Neutrophil (primary cell): ENCODE results near the gene OSBPL8.
"Not testable (repeated sequence)": the region's sequence is repeated elsewhere in the genome, so short reads cannot be mapped to it uniquely, and the experiment has no call there.

Experiments used
- H3K27ac ChIP-seq: fragments of 200-600 bp; sonication (generic); 2 replicates; pipeline ENCODE4 v1.5.1; 2016; ENCODE audit warnings: mild to moderate bottlenecking, moderate library complexity
- H3K27me3 ChIP-seq: fragments of 200-600 bp; sonication (generic); 2 replicates; pipeline ENCODE4 v1.6.0; 2016; ENCODE audit warnings: mild to moderate bottlenecking
- H3K36me3 ChIP-seq: fragments of 200-600 bp; sonication (generic); 2 replicates; pipeline ENCODE4 v1.5.1; 2017
- H3K4me1 ChIP-seq, 2 experiments: fragments of 200-600 bp in 1 of 2; sonication (generic) in 1 of 2; 1 replicate in 1 of 2; 2 replicates in 1 of 2; pipeline versions ENCODE4 v1.5.1 to v1.6.1; 2013 to 2016; ENCODE audit warnings: low read depth in 1 of 2, low read length in 1 of 2, mild to moderate bottlenecking in 1 of 2, moderate library complexity in 1 of 2; ENCODE audit not compliant: control insufficient read depth in 1 of 2, insufficient read depth in 1 of 2
- H3K4me3 ChIP-seq, 2 experiments: fragments of 200-600 bp in 1 of 2; sonication (generic) in 1 of 2; 1 replicate in 1 of 2; 2 replicates in 1 of 2; pipeline ENCODE4 v1.5.1; 2013 to 2016; ENCODE audit warnings: low read depth in 1 of 2, low read length in 1 of 2, mild to moderate bottlenecking in 1 of 2, moderate library complexity in 1 of 2
- H3K9me3 ChIP-seq: fragments of 200-600 bp; sonication (generic); 2 replicates; pipeline ENCODE4 v1.5.1; 2016
- CTCF ChIP-seq: fragments of 200-600 bp; sonication (generic); IDR thresholded peaks from 2 replicates; pipeline ENCODE4 v1.5.1; 2016; ENCODE audit warnings: antibody characterized with exemption

Gene OSBPL8

GRCh38 chr12:76329606-76330005, 230.0 kb downstream of the OSBPL8 start:
- Histone ChIP-seq H3K27me3 (peaks cover 6% of the 10 kb centered on the region), H3K4me3 (no peak overlapping the region), H3K36me3 (no peaks in the 10 kb centered on the region), H3K27ac (no peak overlapping the region), H3K9me3 (no peaks in the 10 kb centered on the region), H3K4me1 (no peaks in the 10 kb centered on the region)
- TF ChIP-seq CTCF: no peak

- peaks cover 6% of the 10 kb centered on the region for H3K27me3 ChIP-seq
- H3K36me3 ChIP-seq: no peaks in the 10 kb centered on the region
- H3K4me3 ChIP-seq: no peak overlapping the region
- no peak for TF ChIP-seq CTCF
- H3K27ac ChIP-seq: no peak overlapping the region
- H3K4me1 ChIP-seq: no peaks in the 10 kb centered on the region
- no peaks in the 10 kb centered on the region for H3K9me3 ChIP-seq
These were observed 230.4 kb downstream of the OSBPL8 start for GRCh38 chr12:76329159-76329558.

- not testable (repeated sequence) for H3K9me3 ChIP-seq, H3K27me3 ChIP-seq, H3K4me3 ChIP-seq, H3K4me1 ChIP-seq, H3K36me3 ChIP-seq, H3K27ac ChIP-seq
These were observed 239.8 kb downstream of the OSBPL8 start for GRCh38 chr12:76319595-76320319.

GRCh38 chr12:76318773-76319594, 240.6 kb downstream of the OSBPL8 start:
- no peaks in the 10 kb centered on the region for H3K9me3 ChIP-seq
- H3K4me3 ChIP-seq: no peak overlapping the region
- H3K36me3 ChIP-seq: no peaks in the 10 kb centered on the region
- H3K27ac ChIP-seq: no peak overlapping the region
- TF ChIP-seq CTCF: no peak
- peaks cover 3% of the 10 kb centered on the region for H3K27me3 ChIP-seq
- H3K4me1 ChIP-seq: no peaks in the 10 kb centered on the region

- H3K4me3 ChIP-seq: no peak overlapping the region
- no peaks in the 10 kb centered on the region for H3K36me3 ChIP-seq
- no peak for TF ChIP-seq CTCF
- H3K27me3 ChIP-seq: peaks cover 3% of the 10 kb centered on the region
- no peaks in the 10 kb centered on the region for H3K4me1 ChIP-seq
- H3K9me3 ChIP-seq: no peaks in the 10 kb centered on the region
- H3K27ac ChIP-seq: no peak overlapping the region
These were observed 241.6 kb downstream of the OSBPL8 start for GRCh38 chr12:76317976-76318375.

- Histone ChIP-seq H3K27me3 (peaks cover 10% of the 10 kb centered on the region), H3K4me3 (no peak overlapping the region), H3K4me1 (no peaks in the 10 kb centered on the region), H3K9me3 (no peaks in the 10 kb centered on the region), H3K36me3 (no peaks in the 10 kb centered on the region), H3K27ac (no peak overlapping the region)
- no peak for TF ChIP-seq CTCF
These were observed 243.1 kb downstream of the OSBPL8 start for GRCh38 chr12:76316468-76316867.
